Measurements from ENCODE around the gene COL13A1.

- TF ChIP-seq POLR2AphosphoS5 (IDR thresholded peaks at IDR 0.05), result no peak
- TF ChIP-seq CTCF (IDR thresholded peaks at IDR 0.05 in 8 of 11, conservative IDR thresholded peaks at IDR 0.05 in 3 of 11), result no peak
Observed at GRCh38 chr10:69772933-69773704, 28.6 kb upstream of the COL13A1 start.
